Activated CD4-positive, CD25-positive, alpha-beta regulatory T cell treated with anti-CD3 and anti-CD28 coated beads, Interleukin-2, amount 50 U/mL, for 24 hours (primary cell): ENCODE measurements around the gene CNRIP1.
A peak's percentile ranks its signal among the peaks of the same experiment; 100 is the strongest.
"Not testable (repeated sequence)": the region's sequence is repeated elsewhere in the genome, so short reads cannot be mapped to it uniquely, and the experiment has no call there.

ENCODE experiments used
- ATAC-seq, 2 donors: fragments of 150-1000 bp; cut with Tn5 transposase; one replicate each; pipeline ENCODE4 v1.10.0; 2021; ENCODE audit warnings: mild to moderate bottlenecking in 1 of 2, moderate library complexity in 1 of 2

Gene CNRIP1, protein sequence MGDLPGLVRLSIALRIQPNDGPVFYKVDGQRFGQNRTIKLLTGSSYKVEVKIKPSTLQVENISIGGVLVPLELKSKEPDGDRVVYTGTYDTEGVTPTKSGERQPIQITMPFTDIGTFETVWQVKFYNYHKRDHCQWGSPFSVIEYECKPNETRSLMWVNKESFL

DNA sequence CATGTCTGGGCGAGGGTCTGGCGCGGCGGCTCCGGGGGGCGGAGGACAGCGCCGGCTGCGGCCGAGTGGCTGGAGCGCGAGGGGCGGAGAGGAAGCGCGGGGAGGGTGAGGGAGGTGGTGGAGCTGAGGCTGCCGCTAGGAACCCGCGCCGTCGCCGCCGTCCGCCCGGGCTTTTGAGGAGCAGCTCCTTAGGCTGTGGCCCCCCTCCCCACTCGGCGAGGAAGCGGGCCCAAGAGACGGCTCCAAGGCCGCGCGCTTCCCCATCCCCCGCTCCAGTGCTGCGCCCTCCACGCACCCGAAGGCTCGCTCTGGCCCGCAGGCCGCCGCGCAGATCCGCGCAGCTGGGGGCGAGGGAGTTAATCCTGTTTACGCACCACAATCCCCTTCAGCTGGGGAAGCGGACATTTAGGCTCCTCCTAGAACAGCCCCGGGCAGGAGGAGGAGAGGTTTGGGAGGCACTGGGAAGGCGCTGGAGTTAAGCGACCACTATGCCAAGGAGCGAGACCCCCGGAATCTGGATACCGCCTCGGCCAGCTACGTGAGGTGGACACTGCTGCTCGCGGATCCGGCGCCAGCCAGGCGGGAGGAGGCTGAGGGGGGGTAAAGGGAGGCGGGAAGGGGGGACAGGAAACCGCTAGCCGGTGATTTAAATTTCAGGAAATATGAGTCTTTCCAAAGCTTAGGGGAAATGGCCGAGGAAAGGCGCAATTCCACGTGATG is at the start of gene CNRIP1:
TSS of gene CNRIP1 (minus strand) at position 552 of the 720 bp plus-strand sequence. CDS start at position 3, 549 bp downstream.
- no peak for ATAC-seq

DNA sequence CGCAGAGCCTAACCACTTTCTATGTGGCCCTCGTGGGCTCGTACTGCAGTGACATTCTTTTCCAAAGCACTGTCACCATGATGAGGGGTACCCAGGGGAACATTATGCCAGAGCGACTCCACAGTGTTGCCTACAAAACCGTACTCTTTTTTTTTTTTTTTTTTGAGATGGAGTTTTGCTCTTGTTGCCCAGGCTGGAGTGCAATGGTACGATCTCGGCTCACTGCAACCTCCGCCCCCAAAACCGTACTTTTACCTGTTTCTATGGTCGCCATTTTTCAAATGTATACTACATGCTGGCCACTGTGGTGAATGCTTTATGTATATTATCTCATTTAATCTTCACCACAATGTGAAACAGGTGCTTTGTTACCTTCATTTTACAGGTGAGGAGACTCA is 49.6 kb upstream of the CNRIP1 start:
- ATAC-seq = no peak

DNA sequence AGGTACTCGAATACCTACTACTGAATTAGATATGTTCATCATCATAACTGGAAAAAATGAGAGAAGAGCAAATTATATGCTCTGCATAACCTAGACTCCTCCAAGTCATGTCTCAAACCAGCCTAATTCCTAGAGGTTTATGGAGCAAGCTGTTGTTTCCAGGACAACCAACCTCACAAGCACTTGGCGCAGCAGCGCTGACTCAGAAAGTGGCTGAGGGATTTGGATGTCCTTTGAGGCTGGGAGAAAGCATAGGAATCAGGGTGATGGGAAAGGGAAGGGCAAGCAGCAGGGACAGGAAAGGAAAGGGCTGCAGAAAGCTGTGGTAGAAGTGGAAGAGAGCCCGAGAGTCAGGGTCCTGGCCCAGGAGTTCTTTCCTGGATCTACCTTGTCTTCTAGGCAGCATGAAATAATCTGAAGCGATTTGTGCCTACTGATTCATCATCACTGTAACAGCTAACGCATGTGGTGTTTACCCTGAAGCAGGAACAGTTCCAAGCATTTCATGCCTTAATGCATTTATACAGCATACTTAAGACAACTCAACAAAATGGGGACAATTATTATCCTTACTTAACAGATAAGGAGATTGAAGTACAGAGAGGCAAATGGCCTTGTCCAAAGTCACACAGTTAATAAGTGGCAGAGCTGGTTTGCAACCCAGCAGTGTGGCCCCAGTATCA is 49.0 kb upstream of the CNRIP1 start:
- no peak for ATAC-seq

DNA sequence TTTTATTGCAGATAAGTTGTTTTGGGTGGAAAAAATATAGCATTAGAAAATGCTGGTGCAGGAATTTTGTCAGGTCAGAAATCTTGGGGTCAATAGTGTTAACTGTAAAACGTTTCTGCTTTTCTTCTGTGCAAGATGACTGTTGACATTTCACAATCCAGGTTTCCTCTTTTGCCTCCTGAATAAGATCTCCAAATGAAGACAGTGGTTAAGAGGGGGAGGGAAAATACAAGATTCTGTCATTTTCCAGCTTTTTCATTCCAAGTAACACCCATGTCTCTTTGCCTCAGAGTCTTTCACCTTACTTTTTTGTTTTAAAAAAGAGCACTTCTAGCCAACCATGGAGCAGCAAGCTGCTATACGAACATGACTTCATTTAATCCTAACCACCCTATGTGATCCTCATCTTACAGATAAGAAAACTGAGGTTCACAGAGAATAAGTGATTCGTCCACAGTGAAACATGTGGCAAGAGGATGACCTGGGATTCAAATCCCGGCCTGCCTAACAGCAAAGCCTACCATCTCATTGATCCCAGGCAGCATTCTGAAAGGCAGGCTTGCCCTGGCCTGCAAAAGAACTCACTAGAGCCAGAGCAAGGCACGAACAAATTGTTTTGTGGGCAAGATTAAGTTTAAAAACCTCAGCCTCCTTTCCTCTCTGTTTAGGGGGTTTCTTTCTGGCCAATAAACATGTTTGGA is 48.4 kb upstream of the CNRIP1 start:
- no peak for ATAC-seq

DNA sequence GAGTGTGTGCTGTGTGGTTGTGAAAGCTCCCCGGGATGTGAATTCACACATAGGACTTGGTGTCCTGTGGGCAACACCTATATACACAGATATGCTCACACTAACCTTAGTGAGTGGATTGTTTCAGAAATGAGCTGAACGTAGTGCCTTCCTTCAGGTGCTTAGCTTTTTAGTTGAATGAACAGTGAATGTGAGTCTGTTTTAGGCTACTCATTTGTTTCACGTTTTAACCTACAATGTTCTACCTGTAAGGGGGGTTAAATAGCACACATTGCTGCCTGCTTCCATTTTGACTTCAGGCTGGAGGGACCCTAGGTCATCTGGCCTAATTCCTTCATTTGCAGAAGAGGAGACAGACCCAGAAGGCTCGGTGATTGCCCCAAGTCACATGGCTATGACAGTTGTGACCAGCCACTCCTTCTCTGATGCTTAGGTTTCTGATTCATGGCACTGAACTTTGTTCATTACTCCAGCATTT is 46.4 kb upstream of the CNRIP1 start:
- ATAC-seq = no peak

DNA sequence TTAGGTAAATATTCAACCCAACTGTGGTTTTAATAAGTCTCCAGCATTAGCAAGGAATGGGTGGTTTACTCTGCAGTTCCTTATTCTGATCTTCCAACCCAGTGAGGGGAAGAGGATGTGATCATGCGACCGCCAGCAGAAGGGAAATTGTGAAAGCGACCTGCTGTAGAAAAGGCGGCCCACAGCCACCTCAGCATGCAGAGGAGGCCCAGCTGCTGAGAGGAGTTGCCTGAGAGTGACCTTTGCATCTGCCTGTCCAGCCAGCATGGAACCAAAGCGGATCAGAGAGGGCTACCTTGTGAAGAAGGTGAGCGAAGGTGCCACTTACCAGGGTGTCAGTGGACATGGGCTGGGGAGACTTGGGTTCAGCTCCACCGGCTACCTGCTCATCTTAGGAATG is 45.3 kb upstream of the CNRIP1 start, which contains the start of gene PLEK:
TSS of gene PLEK (plus strand) at position 196 of the 400 bp plus-strand sequence. CDS start at position 266, 70 bp downstream.
- ATAC-seq = peak; percentile 13 to 29

DNA sequence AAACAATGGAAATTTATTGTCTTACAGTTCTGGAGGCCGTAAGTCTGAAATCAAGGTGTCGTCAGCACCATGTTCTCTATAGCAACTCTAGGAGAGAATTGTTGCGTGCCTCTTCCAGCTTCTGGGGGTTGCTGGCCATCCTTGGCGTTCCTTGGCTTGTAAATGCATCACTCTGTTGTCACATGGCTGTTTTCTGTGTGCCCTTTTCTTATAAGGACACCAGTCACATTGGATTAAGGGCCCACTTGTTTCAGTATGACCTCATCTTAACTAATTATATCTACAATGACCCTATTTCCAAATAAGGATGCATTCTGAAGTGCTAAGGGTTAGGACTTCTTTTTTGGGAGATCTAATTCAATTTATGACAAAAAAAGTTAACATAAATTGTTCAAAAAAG is 44.0 kb upstream of the CNRIP1 start:
- no peak for ATAC-seq

DNA sequence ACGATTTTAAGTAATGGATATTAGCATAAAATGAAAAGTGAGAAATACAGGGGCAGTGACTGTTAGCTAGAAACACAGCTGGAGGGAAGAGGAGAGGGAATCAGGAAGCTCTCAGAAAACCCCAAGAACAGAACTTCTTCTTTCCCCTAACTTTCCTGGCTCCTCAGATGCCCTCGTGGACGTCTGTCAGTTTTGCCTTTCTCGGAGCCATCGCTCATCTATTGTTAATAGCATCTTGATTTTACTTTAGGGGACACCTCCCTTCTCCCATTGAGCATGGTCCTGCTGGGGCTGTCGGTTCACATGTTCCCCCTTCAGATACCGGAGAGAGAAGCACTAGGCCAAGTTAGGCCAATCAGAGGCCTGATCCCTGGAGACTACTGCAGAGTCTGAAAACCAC is 43.0 kb upstream of the CNRIP1 start:
- ATAC-seq = no peak

DNA sequence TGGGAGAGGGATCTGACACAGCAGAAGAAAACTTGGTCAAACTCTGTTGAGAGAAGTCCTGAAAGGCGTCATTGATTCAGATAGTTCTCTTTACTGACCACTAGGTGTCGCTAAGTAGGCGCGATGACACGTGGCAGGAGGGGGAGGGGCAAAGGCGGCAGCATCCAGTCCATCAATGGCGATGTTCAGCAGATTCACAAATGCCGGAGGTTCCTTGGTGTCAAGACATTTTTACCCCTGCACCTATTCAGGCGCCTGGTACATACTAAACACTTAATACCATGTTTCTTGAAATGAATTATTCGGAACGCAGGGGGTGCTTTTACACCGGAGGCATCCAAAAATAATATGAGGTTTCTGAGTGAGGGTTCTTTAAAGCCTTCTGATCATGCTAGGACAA is 42.3 kb upstream of the CNRIP1 start:
- ATAC-seq = peak; percentile 83

DNA sequence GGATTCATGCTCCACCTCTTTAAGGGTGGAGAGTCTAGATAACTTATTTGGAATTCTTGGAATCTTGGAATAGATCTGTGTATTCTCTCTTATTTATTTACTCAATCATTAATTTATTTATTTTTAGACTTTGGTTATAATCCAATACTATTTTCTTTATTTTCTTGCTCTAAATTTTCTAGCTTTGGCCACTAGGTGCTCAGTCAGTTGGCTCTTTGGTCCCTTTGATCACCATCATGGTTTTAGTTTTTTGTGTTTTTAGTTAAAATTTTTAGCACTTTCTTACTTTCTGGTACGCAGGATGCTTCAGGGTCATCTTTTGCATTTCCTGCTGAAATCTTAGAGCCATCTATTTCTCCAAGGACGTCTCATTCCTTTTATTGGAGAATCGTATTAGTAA is 40.1 kb upstream of the CNRIP1 start:
- no peak for ATAC-seq

DNA sequence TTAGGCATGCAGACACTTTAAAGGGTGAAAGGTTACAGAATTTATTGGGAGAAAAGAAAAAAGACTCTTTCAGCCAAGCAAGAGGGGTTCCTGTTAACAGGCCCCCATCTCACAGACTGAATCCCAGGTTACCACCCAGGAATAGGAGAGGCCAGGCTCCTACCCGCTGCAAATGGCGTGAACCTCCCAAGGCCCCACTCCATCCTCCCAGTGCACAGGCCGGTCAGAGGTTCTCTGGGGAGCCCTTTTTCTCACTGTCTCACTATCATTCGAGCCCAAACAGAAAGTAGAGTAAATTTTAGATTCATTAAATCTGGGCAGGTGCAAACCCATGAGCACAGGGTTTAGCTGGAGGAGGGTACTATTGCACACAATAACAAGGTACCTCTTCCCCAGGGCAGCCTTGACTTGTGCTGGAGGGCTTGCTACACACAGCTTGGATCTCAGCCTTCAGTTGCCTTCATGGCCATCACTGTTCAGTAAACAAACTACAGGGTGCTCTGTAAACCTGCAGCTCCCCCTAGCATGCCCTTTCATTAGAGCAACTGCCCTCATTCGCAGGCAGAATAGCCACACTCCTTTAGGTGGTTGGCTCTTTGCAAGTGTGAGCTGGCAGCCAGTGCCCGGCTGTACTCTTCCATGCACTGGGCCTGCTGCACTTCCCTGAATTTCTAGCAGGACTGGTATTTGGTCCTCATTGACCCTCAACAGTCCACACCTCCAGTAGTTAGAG is 38.0 kb upstream of the CNRIP1 start:
- peak in 1 of 2 donors; percentile 39 for ATAC-seq

DNA sequence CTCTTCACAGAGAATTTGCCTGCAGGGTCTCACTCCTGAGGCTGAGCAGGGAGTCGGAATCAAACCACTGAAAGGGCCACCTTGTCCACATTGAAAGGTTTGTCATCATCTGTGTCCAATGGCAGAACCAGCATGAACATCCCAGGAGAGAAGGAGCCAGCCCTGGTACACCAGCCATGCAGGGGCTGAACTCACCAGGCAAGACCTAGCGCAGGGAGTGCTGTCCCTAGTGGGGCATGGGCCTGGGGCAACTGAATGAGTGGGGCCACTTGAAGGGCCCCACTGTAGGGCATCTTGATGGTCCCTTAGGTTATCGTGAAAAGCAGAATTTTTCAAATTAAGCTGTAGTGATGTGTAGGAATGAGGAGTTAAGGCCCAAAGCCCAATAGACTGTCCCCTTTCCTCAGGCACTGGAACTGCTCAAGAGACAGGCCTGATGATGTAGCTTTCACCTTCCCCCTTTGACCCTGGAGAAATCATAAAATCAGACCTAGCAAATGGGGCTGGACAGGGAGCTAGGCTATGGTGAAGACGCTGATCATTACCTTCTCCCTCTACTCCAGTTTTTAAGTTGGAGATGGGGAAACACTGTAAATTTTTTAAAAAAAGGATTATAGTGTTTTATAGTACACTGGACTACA is 37.0 kb upstream of the CNRIP1 start:
- ATAC-seq = no peak

DNA sequence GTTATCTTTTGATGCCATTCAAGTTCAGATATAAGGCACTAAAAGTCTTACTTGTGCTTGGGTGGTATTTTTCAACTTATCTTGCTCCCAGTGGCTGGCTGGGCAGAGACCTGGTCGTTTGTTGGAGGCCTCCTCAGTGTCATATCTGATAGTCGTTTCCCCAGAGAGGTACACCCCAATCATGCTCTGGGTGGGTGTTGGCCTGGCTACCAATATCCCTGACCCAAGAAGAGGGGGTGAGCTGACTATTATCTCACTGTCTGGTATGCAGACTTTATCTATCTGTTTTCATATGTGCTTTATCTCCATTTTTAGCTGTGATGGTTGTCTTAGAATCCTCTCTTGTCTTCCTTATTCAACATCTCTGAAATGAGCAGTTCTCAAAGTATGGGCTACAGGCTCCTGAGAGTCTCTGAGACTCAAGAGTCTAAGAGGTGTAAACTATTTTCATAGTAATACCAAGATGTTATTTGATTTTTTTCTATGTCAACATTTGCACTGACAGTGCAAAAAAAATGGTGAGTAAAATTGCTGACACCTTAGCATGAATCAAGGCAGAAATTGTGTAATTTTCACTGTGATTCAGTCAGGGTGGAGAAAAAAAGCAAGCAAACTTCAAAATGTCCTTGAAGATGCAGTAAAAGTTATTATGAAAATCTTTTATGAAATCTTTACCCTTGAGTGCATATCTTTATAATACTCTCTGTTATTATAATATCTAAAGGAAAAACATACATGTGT is 33.1 kb upstream of the CNRIP1 start:
- ATAC-seq = no peak

DNA sequence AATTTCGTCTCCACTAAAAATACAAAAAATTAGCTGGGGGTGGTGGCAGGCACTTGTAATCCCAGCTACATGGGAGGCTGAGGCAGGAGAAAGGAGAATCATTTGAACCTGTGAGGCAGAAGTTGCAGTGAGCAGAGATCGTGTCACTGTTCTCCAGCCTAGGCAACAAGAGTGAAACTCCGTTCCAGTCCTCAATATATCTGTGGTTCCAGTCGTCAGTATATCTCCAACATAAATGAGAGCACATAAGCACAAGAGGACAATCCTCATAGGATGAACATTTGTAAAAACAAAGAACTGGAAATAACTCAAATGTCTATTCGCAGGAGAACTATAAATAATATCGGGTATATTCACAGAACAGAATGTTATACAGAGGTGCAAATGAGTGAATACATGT is 32.2 kb upstream of the CNRIP1 start:
- no peak for ATAC-seq

DNA sequence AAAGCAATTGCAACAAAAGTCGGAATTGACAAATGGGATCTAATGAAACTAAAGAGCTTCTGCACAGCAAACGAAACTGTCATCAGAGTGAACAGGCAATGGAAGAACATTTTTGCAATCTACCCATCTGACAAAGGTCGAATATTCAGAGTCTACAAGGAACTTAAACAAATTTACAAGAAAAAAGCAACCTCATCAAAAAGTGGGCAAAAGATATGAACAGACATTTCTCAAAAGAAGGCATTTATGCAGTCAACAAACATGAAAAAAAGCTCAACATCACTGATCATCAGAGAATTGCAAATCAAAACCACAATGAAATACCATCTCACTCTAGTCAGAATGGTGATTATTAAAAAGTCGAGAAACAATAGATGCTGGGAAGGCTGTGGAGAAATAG is 29.3 kb upstream of the CNRIP1 start:
- not testable (repeated sequence) for ATAC-seq

DNA sequence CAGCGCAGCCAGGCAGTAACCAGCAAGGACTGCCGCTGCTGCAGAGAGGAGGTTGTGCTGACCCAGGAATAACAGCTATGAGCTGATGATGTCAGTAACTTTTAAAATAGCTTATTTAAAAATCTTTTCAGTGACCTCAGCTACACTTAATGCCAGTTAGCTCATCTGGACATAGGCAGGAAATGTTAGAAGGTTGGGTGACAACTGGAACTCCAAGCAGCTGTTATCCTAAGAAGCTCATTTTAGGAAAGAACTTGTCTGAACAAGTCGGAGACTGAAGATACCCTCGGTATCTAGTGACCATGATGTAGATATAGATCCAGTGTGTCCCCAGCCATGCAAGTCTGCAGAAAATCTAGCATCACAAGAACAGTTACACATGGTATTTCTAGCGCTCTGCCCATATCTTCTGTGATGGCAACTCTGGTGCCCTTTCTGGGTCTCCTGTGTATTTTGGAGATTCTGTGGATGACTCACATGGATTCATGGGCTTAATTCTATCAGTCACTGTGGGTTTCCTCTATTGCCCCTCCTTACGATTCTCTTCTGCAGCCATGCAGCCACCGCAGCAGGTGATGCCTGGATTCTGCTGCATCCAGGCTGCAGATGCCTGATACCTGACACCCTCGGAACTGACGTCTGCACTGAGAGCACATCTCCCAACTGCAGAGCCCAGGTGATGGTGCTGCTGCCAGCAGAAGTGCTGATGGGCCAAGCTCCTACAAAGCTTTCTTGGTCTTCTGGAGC is 25.6 kb upstream of the CNRIP1 start:
- ATAC-seq = no peak

DNA sequence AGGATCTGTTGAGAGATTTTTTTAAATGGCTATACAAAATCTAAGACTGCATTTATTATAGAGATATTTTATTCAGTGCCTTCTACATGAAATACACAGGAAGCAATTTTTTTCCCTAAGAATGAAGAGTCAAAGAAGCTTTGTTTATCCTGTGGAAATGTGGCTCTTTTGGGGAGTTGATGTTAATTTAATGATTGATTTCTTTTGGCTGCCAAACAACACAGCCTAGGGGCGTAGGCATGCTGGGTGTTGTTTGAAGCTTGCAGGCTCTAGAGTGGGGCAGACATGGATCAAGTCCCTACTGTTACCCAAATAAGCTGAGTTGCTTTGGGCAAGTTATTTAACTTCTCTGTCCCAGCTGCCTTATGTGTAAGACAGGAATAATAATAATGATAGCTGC is 24.3 kb upstream of the CNRIP1 start:
- no peak for ATAC-seq

DNA sequence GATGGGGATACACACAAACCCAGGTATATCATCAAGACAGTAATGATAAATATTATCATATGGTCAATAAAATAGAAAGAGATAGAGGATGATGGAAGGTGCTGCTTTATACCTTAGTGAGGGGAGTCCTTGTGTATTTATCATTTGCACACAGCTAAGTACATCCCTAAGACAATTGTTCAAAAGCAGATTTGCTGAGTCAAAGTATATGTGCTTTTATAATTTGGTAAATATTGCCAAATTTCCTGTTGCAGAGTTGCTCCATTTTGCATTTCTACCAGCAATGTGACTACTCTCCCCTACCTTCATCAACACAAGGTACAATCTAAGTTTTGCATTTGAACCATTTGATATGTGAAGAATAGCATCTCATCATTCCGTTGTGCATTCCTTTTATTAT is 22.7 kb upstream of the CNRIP1 start:
- ATAC-seq = no peak

DNA sequence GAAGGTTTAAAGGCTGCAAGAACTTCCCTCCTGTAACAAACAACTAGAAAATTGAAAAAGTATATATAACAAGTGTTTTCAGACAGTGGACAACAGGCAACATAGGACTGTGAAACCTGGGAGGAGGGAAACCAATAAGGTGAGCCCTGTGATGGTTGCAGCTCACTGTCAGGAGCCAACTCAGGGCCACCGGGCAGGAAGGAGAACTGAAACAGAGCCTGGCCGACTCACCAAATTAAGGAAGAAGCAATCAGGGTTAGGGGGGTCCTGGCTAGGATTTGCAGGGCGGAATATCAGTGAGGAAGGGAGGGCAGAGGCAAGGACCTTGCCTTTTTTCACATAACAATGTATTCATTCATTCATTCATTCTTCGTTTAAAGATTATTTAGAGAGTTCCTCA is 21.8 kb upstream of the CNRIP1 start:
- ATAC-seq = no peak

DNA sequence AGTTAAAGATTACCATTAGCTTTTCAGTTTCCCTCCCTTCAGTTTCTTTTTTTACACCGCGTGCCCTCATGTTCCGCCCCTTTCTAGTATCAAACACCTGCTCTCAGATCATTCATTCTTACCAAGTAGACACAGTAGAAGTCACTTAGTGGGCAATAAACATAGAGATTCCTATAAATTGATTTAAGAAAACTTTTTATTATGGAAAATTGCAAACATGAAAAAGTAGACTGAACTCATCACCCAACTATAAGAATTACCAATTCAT is 21.2 kb upstream of the CNRIP1 start:
- no peak for ATAC-seq
